HCT116 (cell line): ENCODE measurements around the gene AHCTF1.

Experiments
- POLR2AphosphoS5 ChIP-seq: IDR thresholded peaks from 2 replicates; pipeline ENCODE4 v1.6.1; 2011; ENCODE audit warnings: mild to moderate bottlenecking, low read depth, low read length, moderate library complexity
- ZNF274 ChIP-seq: fragments of 200-500 bp; sonication (Bioruptor generic); IDR thresholded peaks from 2 replicates; pipeline ENCODE4 v1.6.1; 2014; ENCODE audit warnings: mild to moderate bottlenecking, low read depth, low read length, inconsistent platforms
- TF ChIP-seq, protein P1 (sequence below), 3 experiments: fragments of 200-600 bp in 1 of 3; sonication (generic) in 1 of 3; IDR thresholded peaks in 2 of 3; conservative IDR thresholded peaks in 1 of 3; 2 replicates each; pipeline ENCODE4 v1.5.1; 2012 to 2017; ENCODE audit warnings: low read depth in 2 of 3, low read length in 2 of 3, antibody characterized with exemption in 1 of 3, borderline replicate concordance in 1 of 3, control low read depth in 1 of 3, mild to moderate bottlenecking in 1 of 3, mixed read lengths in 1 of 3, mixed run types in 1 of 3, moderate library complexity in 1 of 3; ENCODE audit not compliant: insufficient read depth in 1 of 3

DNA sequence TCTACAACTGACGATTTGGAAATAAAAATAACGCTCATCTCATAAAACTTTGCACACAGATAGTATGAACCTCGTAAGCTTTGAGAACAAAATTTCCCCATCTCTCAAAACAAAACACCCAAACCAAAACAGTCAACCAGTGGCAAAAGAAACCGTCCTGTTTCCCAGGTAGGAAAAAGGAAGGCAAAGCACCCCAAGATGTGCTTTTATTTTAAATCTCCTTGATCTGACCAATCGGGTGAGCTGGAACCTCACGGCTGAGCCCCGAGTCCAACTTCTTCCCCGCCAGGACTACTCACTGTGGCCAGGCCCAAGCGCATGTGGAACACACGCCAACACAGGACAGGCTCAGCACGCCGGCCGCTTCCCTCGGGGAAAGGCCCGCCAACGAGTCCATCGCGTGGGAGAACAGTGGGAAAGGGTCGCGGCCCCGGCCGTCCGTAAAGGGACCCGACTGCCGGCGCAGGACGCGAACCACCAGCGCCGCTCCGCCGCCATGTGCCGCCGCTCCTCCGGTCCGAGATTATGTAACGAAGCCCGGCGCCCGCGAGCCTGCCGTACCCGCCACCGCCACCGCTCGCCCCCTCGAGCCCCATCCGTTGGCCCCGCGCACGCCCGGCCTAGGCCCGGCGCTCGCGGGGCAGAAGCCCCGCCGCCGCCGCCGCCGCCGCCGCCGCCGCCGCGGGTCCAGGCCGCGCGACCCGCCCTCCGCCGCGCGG is 759 bp downstream of the AHCTF1 start:
- TF ChIP-seq ZNF274 (no peak), POLR2AphosphoS5 (no peak)
- TF ChIP-seq, protein P1, sequence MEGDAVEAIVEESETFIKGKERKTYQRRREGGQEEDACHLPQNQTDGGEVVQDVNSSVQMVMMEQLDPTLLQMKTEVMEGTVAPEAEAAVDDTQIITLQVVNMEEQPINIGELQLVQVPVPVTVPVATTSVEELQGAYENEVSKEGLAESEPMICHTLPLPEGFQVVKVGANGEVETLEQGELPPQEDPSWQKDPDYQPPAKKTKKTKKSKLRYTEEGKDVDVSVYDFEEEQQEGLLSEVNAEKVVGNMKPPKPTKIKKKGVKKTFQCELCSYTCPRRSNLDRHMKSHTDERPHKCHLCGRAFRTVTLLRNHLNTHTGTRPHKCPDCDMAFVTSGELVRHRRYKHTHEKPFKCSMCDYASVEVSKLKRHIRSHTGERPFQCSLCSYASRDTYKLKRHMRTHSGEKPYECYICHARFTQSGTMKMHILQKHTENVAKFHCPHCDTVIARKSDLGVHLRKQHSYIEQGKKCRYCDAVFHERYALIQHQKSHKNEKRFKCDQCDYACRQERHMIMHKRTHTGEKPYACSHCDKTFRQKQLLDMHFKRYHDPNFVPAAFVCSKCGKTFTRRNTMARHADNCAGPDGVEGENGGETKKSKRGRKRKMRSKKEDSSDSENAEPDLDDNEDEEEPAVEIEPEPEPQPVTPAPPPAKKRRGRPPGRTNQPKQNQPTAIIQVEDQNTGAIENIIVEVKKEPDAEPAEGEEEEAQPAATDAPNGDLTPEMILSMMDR (IDR thresholded peaks at IDR 0.05 in 2 of 3, conservative IDR thresholded peaks at IDR 0.05 in 1 of 3; ENCODE audit: borderline replicate concordance in 1 of 3, insufficient read depth in 1 of 3, low read depth in 2 of 3, low read length in 2 of 3) = no peak
